IMR-90 (cell line): ENCODE results near the gene SPARC. TPM values are rescaled to one million over a fixed set of nuclear protein-coding genes. Genes with fewer than 3 reads are reported as not detected.

Experiments used
- ATAC-seq: fragments of 200-7000 bp; cut with Tn5 transposase; 2 replicates; pipeline ENCODE4 v1.9.1; 2020; ENCODE audit warnings: low read depth, mild to moderate bottlenecking, moderate library complexity
- BruUV-seq: library from RNA; stranded (reverse); fragments of 400-500 nt; replicated peaks from 2 replicates; lab custom pipeline; 2021; lab: Mats Ljungman, UMichigan
- CTCF ChIA-PET: fragments of 300-600 bp; formaldehyde crosslinking; extraction: SDS; loops from one replicate; lab custom pipeline; 2021; ENCODE audit warnings: antibody characterized with exemption; lab: Yijun Ruan, JAX
- POLR2A ChIA-PET: fragments of 300-600 bp; sonication (Branson Sonifier 250); formaldehyde crosslinking; loops from one replicate; lab custom pipeline; 2022; ENCODE audit warnings: antibody characterized with exemption; ENCODE audit not compliant: unreplicated experiment; lab: Charles Lee
- DNase-seq: peaks from one replicate; pipeline ENCODE4 v3.0.0; 2013
- H2AFZ ChIP-seq: replicated peaks from 2 replicates; pipeline ENCODE3; 2013; ENCODE audit warnings: low read length, mild to moderate bottlenecking; ENCODE audit not compliant: poor library complexity
- H2AK5ac ChIP-seq: 2 replicates; pipeline ENCODE4 v1.6.1; 2013; ENCODE audit warnings: low read depth, low read length, inconsistent platforms
- H2AK9ac ChIP-seq: replicated peaks from 2 replicates; pipeline ENCODE3; 2013; ENCODE audit warnings: mild to moderate bottlenecking, low read depth, low read length, moderate library complexity; ENCODE audit not compliant: poor library complexity
- H2BK120ac ChIP-seq: 2 replicates; pipeline ENCODE4 v1.6.1; 2013; ENCODE audit warnings: low read depth, low read length, inconsistent platforms
- H2BK15ac ChIP-seq: 3 replicates; pipeline ENCODE4 v1.6.1; 2013; ENCODE audit warnings: low read depth, low read length, inconsistent platforms
- H2BK20ac ChIP-seq: 2 replicates; pipeline ENCODE4 v1.6.1; 2013; ENCODE audit warnings: low read depth, mild to moderate bottlenecking, inconsistent platforms, low read length, moderate library complexity
- H2BK5ac ChIP-seq: 2 replicates; pipeline ENCODE4 v1.6.1; 2013; ENCODE audit warnings: mild to moderate bottlenecking, low read depth, low read length, inconsistent platforms; ENCODE audit not compliant: poor library complexity, severe bottlenecking
- H3K14ac ChIP-seq: replicated peaks from 2 replicates; pipeline ENCODE4 v1.6.1; 2013; ENCODE audit warnings: low read depth, low read length, inconsistent platforms
- H3K18ac ChIP-seq: 2 replicates; pipeline ENCODE4 v1.6.1; 2013; ENCODE audit warnings: low read depth, low read length, control low read depth
- H3K23ac ChIP-seq: 2 replicates; pipeline ENCODE4 v1.6.1; 2013; ENCODE audit warnings: low read depth, low read length, inconsistent platforms
- H3K27ac ChIP-seq: 2 replicates; pipeline ENCODE4 v1.5.1; 2013; ENCODE audit warnings: mild to moderate bottlenecking, control low read depth, low read length; ENCODE audit not compliant: insufficient read depth
- H3K27me3 ChIP-seq: 2 replicates; pipeline ENCODE4 v1.6.1; 2013; ENCODE audit warnings: low read length; ENCODE audit not compliant: control insufficient read depth, insufficient read depth
- H3K36me3 ChIP-seq: 2 replicates; pipeline ENCODE4 v1.6.1; 2013; ENCODE audit warnings: low read length, mixed read lengths; ENCODE audit not compliant: control insufficient read depth, insufficient read depth
- H3K4ac ChIP-seq: 2 replicates; pipeline ENCODE4 v1.6.1; 2013; ENCODE audit warnings: low read depth, low read length, inconsistent platforms
- H3K4me1 ChIP-seq: 2 replicates; pipeline ENCODE4 v1.6.1; 2013; ENCODE audit warnings: low read length, mixed read lengths; ENCODE audit not compliant: control insufficient read depth, insufficient read depth
- H3K4me2 ChIP-seq: 2 replicates; pipeline ENCODE4 v1.6.1; 2013; ENCODE audit warnings: low read depth, mild to moderate bottlenecking, control low read depth, low read length, moderate library complexity
- H3K4me3 ChIP-seq: 2 replicates; pipeline ENCODE4 v1.5.1; 2013; ENCODE audit warnings: low read depth, mild to moderate bottlenecking, control low read depth, low read length, moderate library complexity; ENCODE audit not compliant: insufficient read depth
- H3K56ac ChIP-seq: 2 replicates; pipeline ENCODE4 v1.6.1; 2013; ENCODE audit warnings: low read length, inconsistent platforms; ENCODE audit not compliant: insufficient read depth; ENCODE audit errors: extremely low read depth
- H3K79me1 ChIP-seq, 2 experiments: 2 replicates each; pipeline ENCODE4 v1.6.1; 2013; ENCODE audit warnings: low read length in 2 of 2, inconsistent platforms in 1 of 2, low read depth in 1 of 2
- H3K9ac ChIP-seq: 2 replicates; pipeline ENCODE4 v1.6.1; 2013; ENCODE audit warnings: low read depth, low read length, control low read depth
- H3K9me1 ChIP-seq: 2 replicates; pipeline ENCODE4 v1.6.1; 2013; ENCODE audit warnings: low read length, inconsistent platforms; ENCODE audit not compliant: insufficient read depth
- H3K9me3 ChIP-seq: 2 replicates; pipeline ENCODE4 v1.6.1; 2013; ENCODE audit warnings: low read length; ENCODE audit not compliant: control insufficient read depth, insufficient read depth
- H4K20me1 ChIP-seq: 2 replicates; pipeline ENCODE4 v1.6.1; 2013; ENCODE audit warnings: low read length, inconsistent platforms; ENCODE audit not compliant: insufficient read depth
- H4K5ac ChIP-seq: 2 replicates; pipeline ENCODE4 v1.6.1; 2013; ENCODE audit warnings: mild to moderate bottlenecking, low read depth, low read length, control low read depth
- H4K8ac ChIP-seq, 2 experiments: 2 replicates each; pipeline ENCODE4 v1.6.1; 2013; ENCODE audit warnings: low read depth in 2 of 2, low read length in 2 of 2, control low read depth in 1 of 2, inconsistent platforms in 1 of 2
- H4K91ac ChIP-seq: 2 replicates; pipeline ENCODE4 v1.6.1; 2013; ENCODE audit warnings: low read depth, low read length, inconsistent platforms; ENCODE audit not compliant: insufficient read depth
- MXI1 ChIP-seq: IDR thresholded peaks from 2 replicates; pipeline ENCODE4 v1.6.1; 2012; ENCODE audit warnings: low read depth, mild to moderate bottlenecking, low read length, moderate library complexity, borderline replicate concordance
- POLR2A ChIP-seq: IDR thresholded peaks from 2 replicates; pipeline ENCODE4 v1.6.1; 2012; ENCODE audit warnings: mild to moderate bottlenecking, low read depth, low read length
- dilution Hi-C: fragments of 300-500 bp; cut with HindIII; formaldehyde crosslinking; loops from one replicate; pipeline ENCODE4 v1.14.3; 2018; ENCODE audit warnings: low sequenced_read_pairs; ENCODE audit not compliant: unreplicated experiment
- in situ Hi-C: fragments of 300-500 bp; cut with MboI; formaldehyde crosslinking; loops from 3 replicates; pipeline ENCODE4 v1.14.3; 2019; ENCODE audit warnings: low sequenced_read_pairs, inconsistent platforms, mixed read lengths
- intact Hi-C: fragments of 100-400 bp; cut with micrococcal nuclease; formaldehyde crosslinking; loops from 2 replicates; pipeline ENCODE4 v1.10.0; 2022
- polyA plus RNA-seq, 3 experiments: library from polyadenylated mRNA; depleted of rRNA; stranded (reverse); fragments of >200 nt; gene quantifications; 2 replicates each; pipeline ENCODE4 v1.2.3, GENCODE V29; 2012; ENCODE audit warnings: low replicate concordance in 1 of 3
- total RNA-seq: library from RNA; depleted of rRNA; stranded (reverse); fragments of >200 nt; gene quantifications from 2 replicates; pipeline ENCODE4 v1.2.3, GENCODE V29; 2012

The SPARC gene
- total and polyA plus RNA-seq, 2 of the 4 experiments (the other 2 are of a cell fraction), result 1,186 to 4,692 TPM

GRCh38 chr5:151700820-151701219 lies 14.1 kb upstream of the SPARC start:
- no TSS peak for BruUV-seq
- H2AFZ ChIP-seq, result peak overlapping the region; percentile 54
- H2BK5ac ChIP-seq, result peak overlapping the region; percentile 99
- peak overlapping the region; percentile 88; the same call in 1 of the 2 replicates for H3K18ac ChIP-seq
- CTCF ChIA-PET, result no interaction called here
- ATAC-seq, result no peak
- H3K79me1 ChIP-seq, result peaks cover 0 to 13% of the 10 kb centered on the region in 2 experiments; a peak in 2 of 4 replicates
- H3K36me3 ChIP-seq, result no peaks in the 10 kb centered on the region
- H2AK9ac ChIP-seq, result no peak overlapping the region
- peak overlapping the region; percentile 23 to 81; a peak in 3 of 4 replicates for H4K8ac ChIP-seq
- H3K4me1 ChIP-seq, result peaks cover 28% of the 10 kb centered on the region
- peak overlapping the region; percentile 41; the same call in 1 of the 2 replicates for H3K27ac ChIP-seq
- intact Hi-C loops (no loop called here), in situ Hi-C loops (loop anchor here (5.0 kb wide), 1 partner anchor 36 kb away; no protein-coding TSS in a partner anchor), dilution Hi-C loops (no loop called here)
- no peak overlapping the region for H3K4me2 ChIP-seq
- peak overlapping the region; percentile 29; the same call in 1 of the 2 replicates for H4K91ac ChIP-seq
- 0 out of 2 replicates have a peak overlapping the region, but pooled peaks have one; percentile 5 for H2AK5ac ChIP-seq
- POLR2A ChIA-PET, result no interaction called here
- H3K56ac ChIP-seq, result no peak overlapping the region; the same call in 1 of the 2 replicates
- H4K5ac ChIP-seq, result peak overlapping the region; percentile 92; the same call in 1 of the 2 replicates
- H2BK120ac ChIP-seq, result peak overlapping the region; percentile 95
- H3K9me3 ChIP-seq, result no peaks in the 10 kb centered on the region
- H3K4me3 ChIP-seq, result no peak overlapping the region
- peak overlapping the region; percentile 16; the same call in 1 of the 3 replicates for H2BK15ac ChIP-seq
- no peak for DNase-seq
- H3K14ac ChIP-seq, result peak overlapping the region; percentile 90
- H3K23ac ChIP-seq, result peak overlapping the region; percentile 77
- H4K20me1 ChIP-seq, result no peaks in the 10 kb centered on the region
- peak overlapping the region; percentile 74 for H2BK20ac ChIP-seq
- no peaks in the 10 kb centered on the region for H3K27me3 ChIP-seq
- H3K4ac ChIP-seq, result peak overlapping the region; percentile 55
- peaks cover 4% of the 10 kb centered on the region for H3K9me1 ChIP-seq
- TF ChIP-seq POLR2A (no peak), MXI1 (no peak)
- H3K9ac ChIP-seq, result peak overlapping the region; percentile 40; the same call in 1 of the 2 replicates
